ENCODE results near the gene HSP90AA1. TPM values are rescaled to one million over a fixed set of nuclear protein-coding genes. Genes with fewer than 3 reads are reported as not detected.

HSP90AA1 gene
- total and polyA plus RNA-seq, 2 donors (not counting 1 experiment from before 2014, with no cell fraction given): 190 to 222 TPM

GRCh38 chr14:102034301-102034700, 52.5 kb downstream of the HSP90AA1 start:
- H3K27ac ChIP-seq (ENCODE audit: low read length in 2 of 2): no peak overlapping the region
- no peaks in the 10 kb centered on the region for H3K79me2 ChIP-seq (ENCODE audit: control insufficient read depth, insufficient read depth, low read length)
- H3K9ac ChIP-seq (ENCODE audit: low read length): no peak overlapping the region
- no peak for ATAC-seq (ENCODE audit: low read depth)
- Mint-ChIP-seq H3K27me3 (no peaks in the 10 kb centered on the region), H3K4me1 (no peaks in the 10 kb centered on the region), H3K4me3 (no peak overlapping the region), H3K9me3 (ENCODE audit: insufficient read depth) (no peaks in the 10 kb centered on the region), H3K27ac (no peak overlapping the region)
- H3K4me1 ChIP-seq (ENCODE audit: control insufficient read depth in 2 of 2, insufficient read depth in 2 of 2, low read length in 2 of 2): no peaks in the 10 kb centered on the region
- H4K20me1 ChIP-seq (ENCODE audit: control insufficient read depth, insufficient read depth, low read length, poor library complexity, severe bottlenecking): no peaks in the 10 kb centered on the region
- H3K36me3 ChIP-seq (replicated peaks in 1 of 2; ENCODE audit: control extremely low read depth in 1 of 2, control insufficient read depth in 1 of 2, extremely low read depth in 1 of 2, insufficient read depth in 2 of 2, low read length in 1 of 2): peaks cover 5 to 87% of the 10 kb centered on the region in 2 experiments
- CTCF ChIA-PET: no interaction called here
- POLR2A ChIA-PET: no interaction called here
- intact Hi-C loops (cut with micrococcal nuclease): no loop called here
- no peak overlapping the region for H3K4me2 ChIP-seq (replicated peaks; ENCODE audit: low read depth, low read length, poor library complexity, severe bottlenecking)
- no peak overlapping the region for H2AFZ ChIP-seq (ENCODE audit: insufficient read depth, low read depth, low read length, poor library complexity, severe bottlenecking)
- no peaks in the 10 kb centered on the region for H3K27me3 ChIP-seq (replicated peaks in 1 of 4; ENCODE audit: control extremely low read depth in 1 of 4, control insufficient read depth in 3 of 4, insufficient read depth in 4 of 4, low read length in 3 of 4)
- DNase-seq: no peak
- TF ChIP-seq CTCF (IDR thresholded peaks at IDR 0.05): no peak
- no peak for TF ChIP-seq EZH2 (IDR thresholded peaks at IDR 0.05; ENCODE audit: borderline replicate concordance, insufficient read depth, low read depth, low read length, poor library complexity, severe bottlenecking)
- H3K9me3 ChIP-seq (ENCODE audit: control extremely low read depth in 1 of 3, control insufficient read depth in 2 of 3, insufficient read depth in 1 of 3, low read length in 2 of 3): no peaks in the 10 kb centered on the region
- 95% methylated on average over 10 of the region's 11 CpGs for WGBS (ENCODE audit: insufficient coverage)
- no peak overlapping the region for H3K4me3 ChIP-seq (ENCODE audit: control extremely low read depth in 1 of 5, extremely low read depth in 1 of 5, insufficient read depth in 1 of 5, low read depth in 2 of 5, low read length in 4 of 5)

DNA sequence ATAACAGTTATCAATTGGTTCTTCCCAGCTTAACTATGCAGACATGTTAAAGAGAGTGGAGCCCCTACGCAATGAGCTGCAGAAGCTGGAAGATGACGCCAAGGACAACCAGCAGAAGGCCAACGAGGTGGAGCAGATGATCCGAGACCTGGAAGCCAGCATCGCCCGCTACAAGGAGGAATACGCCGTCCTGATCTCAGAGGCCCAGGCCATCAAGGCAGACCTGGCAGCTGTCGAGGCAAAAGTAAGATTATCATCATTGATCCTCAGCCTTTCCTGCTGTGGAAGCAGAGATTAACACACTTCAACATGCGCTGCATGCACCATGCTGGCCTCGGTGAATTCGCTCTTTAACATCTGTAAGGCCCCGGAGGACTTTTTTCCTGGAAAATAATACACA, 53.6 kb downstream of the HSP90AA1 start:
- intact Hi-C loops (cut with micrococcal nuclease): no loop called here

More for the DNA sequence above, 53.6 kb downstream of the HSP90AA1 start:
- H3K9ac ChIP-seq (ENCODE audit: low read length): no peak overlapping the region
- Mint-ChIP-seq H3K27ac (no peak overlapping the region), H3K27me3 (no peaks in the 10 kb centered on the region), H3K9me3 (ENCODE audit: insufficient read depth) (no peaks in the 10 kb centered on the region), H3K4me3 (no peak overlapping the region), H3K4me1 (no peaks in the 10 kb centered on the region)
- WGBS (ENCODE audit: insufficient coverage): 98% methylated on average over 13 of the region's 13 CpGs
- H3K4me3 ChIP-seq (ENCODE audit: control extremely low read depth in 1 of 5, extremely low read depth in 1 of 5, insufficient read depth in 1 of 5, low read depth in 2 of 5, low read length in 4 of 5): no peak overlapping the region
- no peaks in the 10 kb centered on the region for H3K9me3 ChIP-seq (ENCODE audit: control extremely low read depth in 1 of 3, control insufficient read depth in 2 of 3, insufficient read depth in 1 of 3, low read length in 2 of 3)
- no peaks in the 10 kb centered on the region for H3K79me2 ChIP-seq (ENCODE audit: control insufficient read depth, insufficient read depth, low read length)
- H3K27me3 ChIP-seq (replicated peaks in 1 of 4; ENCODE audit: control extremely low read depth in 1 of 4, control insufficient read depth in 3 of 4, insufficient read depth in 4 of 4, low read length in 3 of 4): no peaks in the 10 kb centered on the region
- H3K36me3 ChIP-seq (replicated peaks in 1 of 2; ENCODE audit: control extremely low read depth in 1 of 2, control insufficient read depth in 1 of 2, extremely low read depth in 1 of 2, insufficient read depth in 2 of 2, low read length in 1 of 2): peaks cover 3 to 87% of the 10 kb centered on the region in 2 experiments
- CTCF ChIA-PET: no interaction called here
- POLR2A ChIA-PET: no interaction called here
- DNase-seq (no peak), ATAC-seq (ENCODE audit: low read depth) (no peak)
- no peak overlapping the region for H3K27ac ChIP-seq (ENCODE audit: low read length in 2 of 2)
- no peak for TF ChIP-seq CTCF (IDR thresholded peaks at IDR 0.05)
- no peak for TF ChIP-seq EZH2 (IDR thresholded peaks at IDR 0.05; ENCODE audit: borderline replicate concordance, insufficient read depth, low read depth, low read length, poor library complexity, severe bottlenecking)
- no peak overlapping the region for H3K4me2 ChIP-seq (replicated peaks; ENCODE audit: low read depth, low read length, poor library complexity, severe bottlenecking)
- H2AFZ ChIP-seq (ENCODE audit: insufficient read depth, low read depth, low read length, poor library complexity, severe bottlenecking): no peak overlapping the region
- no peaks in the 10 kb centered on the region for H4K20me1 ChIP-seq (ENCODE audit: control insufficient read depth, insufficient read depth, low read length, poor library complexity, severe bottlenecking)
- no peaks in the 10 kb centered on the region for H3K4me1 ChIP-seq (ENCODE audit: control insufficient read depth in 2 of 2, insufficient read depth in 2 of 2, low read length in 2 of 2)

Small RNAs within 50 kb of the gene (small RNA-seq; reads per million reads assigned to genes)
- gene RN7SL472P (ENCODE audit: insufficient read length, low read depth, low replicate concordance): not detected

Other genes with a start within 250 kb of the HSP90AA1 start
- 257 TPM in 2 replicates for gene DYNC1H1, start 122.5 kb downstream of the HSP90AA1 start, total RNA-seq
- 62.0 and 73.2 TPM in 2 replicates for gene DYNC1H1, start 122.5 kb downstream of the HSP90AA1 start, polyA plus RNA-seq
- gene WDR20, start 52.9 kb upstream of the HSP90AA1 start, total RNA-seq: 62.8 and 64.0 TPM in 2 replicates
- 12.4 and 16.0 TPM in 2 replicates for gene WDR20, start 52.9 kb upstream of the HSP90AA1 start, polyA plus RNA-seq
- gene MOK, start 218.1 kb upstream of the HSP90AA1 start, total RNA-seq: 2.9 and 3.0 TPM in 2 replicates
- 1.2 and 2.3 TPM in 2 replicates for gene MOK, start 218.1 kb upstream of the HSP90AA1 start, polyA plus RNA-seq
- 22.8 and 22.9 TPM in 2 replicates for gene ZNF839, start 232.7 kb upstream of the HSP90AA1 start, total RNA-seq
- gene ZNF839, start 232.7 kb upstream of the HSP90AA1 start, polyA plus RNA-seq: 28.8 and 31.6 TPM in 2 replicates

Measured in B cell (primary cell).